DOHH2 (cell line): ENCODE data around the gene NPRL2.

Experiments used
- H3F3A ChIP-seq: fragments of 200-600 bp; sonication (generic), shearing (Covaris generic); 2 replicates; pipeline ENCODE4 v1.6.0; 2016; ENCODE audit warnings: antibody characterized with exemption, mild to moderate bottlenecking; ENCODE audit not compliant: control insufficient read depth, insufficient read depth
- H3K27ac ChIP-seq: fragments of 200-600 bp; sonication (generic); 2 replicates; pipeline ENCODE4 v1.5.1; 2014; ENCODE audit warnings: low read depth, mild to moderate bottlenecking, low read length, moderate library complexity
- H3K27me3 ChIP-seq: fragments of 200-600 bp; sonication (generic); 2 replicates; pipeline ENCODE4 v1.6.1; 2014; ENCODE audit warnings: mild to moderate bottlenecking, low read length, mixed read lengths; ENCODE audit not compliant: control insufficient read depth
- H3K36me3 ChIP-seq: fragments of 200-600 bp; sonication (generic); 2 replicates; pipeline ENCODE4 v1.6.1; 2014; ENCODE audit warnings: mild to moderate bottlenecking, low read length, moderate library complexity, mixed read lengths; ENCODE audit not compliant: control insufficient read depth
- H3K4me1 ChIP-seq: fragments of 200-600 bp; sonication (generic); 2 replicates; pipeline ENCODE4 v1.6.1; 2014; ENCODE audit warnings: mild to moderate bottlenecking, low read length, mixed read lengths; ENCODE audit not compliant: control insufficient read depth
- H3K4me2 ChIP-seq: fragments of 200-600 bp; sonication (generic); 2 replicates; pipeline ENCODE4 v1.6.0; 2014; ENCODE audit warnings: mild to moderate bottlenecking, low read length, moderate library complexity
- H3K4me3 ChIP-seq: fragments of 200-600 bp; sonication (generic); 2 replicates; pipeline ENCODE4 v1.5.1; 2014; ENCODE audit warnings: mild to moderate bottlenecking, low read length, mixed read lengths
- H3K79me2 ChIP-seq: fragments of 200-600 bp; sonication (generic); 2 replicates; pipeline ENCODE4 v1.6.1; 2014; ENCODE audit warnings: mild to moderate bottlenecking, low read length, mixed read lengths; ENCODE audit not compliant: control insufficient read depth
- H3K9me2 ChIP-seq: fragments of 200-600 bp; sonication (generic); replicated peaks from 2 replicates; pipeline ENCODE4 v1.6.1; 2014; ENCODE audit warnings: mild to moderate bottlenecking, low read length, mixed read lengths; ENCODE audit not compliant: control insufficient read depth
- H3K9me3 ChIP-seq: fragments of 200-600 bp; sonication (generic); 2 replicates; pipeline ENCODE4 v1.6.1; 2014; ENCODE audit warnings: antibody characterized with exemption, low read length, mixed read lengths; ENCODE audit not compliant: control insufficient read depth, insufficient read depth
- H4K20me1 ChIP-seq: fragments of 200-600 bp; sonication (generic); 2 replicates; pipeline ENCODE4 v1.6.0; 2014; ENCODE audit warnings: low read depth, mild to moderate bottlenecking, antibody characterized with exemption, low read length, moderate library complexity; ENCODE audit not compliant: control insufficient read depth, insufficient read depth
- CTCF ChIP-seq: fragments of 200-600 bp; sonication (generic); IDR thresholded peaks from one replicate; pipeline ENCODE4 v1.5.1; 2014; ENCODE audit warnings: antibody characterized with exemption, mild to moderate bottlenecking, low read depth, low read length; ENCODE audit not compliant: poor library complexity, severe bottlenecking
- EZH2phosphoT487 ChIP-seq: fragments of 200-600 bp; sonication (generic); IDR thresholded peaks from 2 replicates; pipeline ENCODE4 v1.6.1; 2017; ENCODE audit warnings: borderline replicate concordance, mild to moderate bottlenecking, antibody characterized with exemption, low read length, moderate library complexity, mixed read lengths

The NPRL2 gene

DNA sequence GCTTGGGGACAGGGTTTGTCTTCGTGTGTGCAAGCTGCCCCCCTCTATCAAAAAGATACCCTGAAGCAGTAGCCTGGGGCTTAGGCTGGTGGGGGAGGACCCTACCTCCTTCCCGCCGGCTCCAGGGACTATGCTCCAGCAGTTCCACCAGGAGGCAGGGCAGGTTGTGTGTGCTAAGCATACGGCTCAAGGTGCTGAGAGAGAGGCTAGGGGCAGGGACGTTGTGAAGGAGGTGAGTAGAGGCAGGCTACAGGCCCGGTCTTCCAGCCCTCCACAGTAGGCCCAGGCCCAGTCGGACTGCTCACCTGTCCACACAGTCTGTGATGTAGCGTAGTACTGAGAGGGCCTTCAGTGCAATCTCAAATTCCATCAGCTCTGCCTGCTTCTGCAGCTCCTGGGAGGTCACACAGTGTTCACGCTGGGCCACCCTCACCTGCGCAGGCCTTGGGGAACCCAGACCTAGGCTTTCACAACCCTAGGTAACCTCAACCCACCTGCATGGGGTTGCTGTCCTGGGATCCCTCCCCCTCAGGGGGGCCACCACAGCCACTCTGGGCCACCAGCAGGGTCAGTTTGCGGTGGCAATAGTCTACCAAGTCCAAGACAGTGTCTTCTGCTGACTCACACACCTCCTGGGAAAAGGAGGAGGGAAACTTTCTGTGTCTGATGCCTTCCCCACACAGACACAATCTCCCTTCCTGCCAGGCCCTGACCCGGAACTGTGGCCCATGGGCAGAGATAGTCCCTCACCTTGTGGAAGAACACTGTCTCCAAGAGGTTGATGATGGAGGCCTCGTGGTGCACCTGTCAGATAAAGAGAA lies 7.6 kb downstream of the NPRL2 start:
- H4K20me1 ChIP-seq = no peaks in the 10 kb centered on the region
- H3K27me3 ChIP-seq = no peaks in the 10 kb centered on the region
- TF ChIP-seq EZH2phosphoT487 (no peak), CTCF (no peak)
- no peaks in the 10 kb centered on the region for H3K9me2 ChIP-seq
- no peaks in the 10 kb centered on the region for H3K9me3 ChIP-seq
- peaks cover 20% of the 10 kb centered on the region for H3K36me3 ChIP-seq
- H3F3A ChIP-seq = peaks cover 14% of the 10 kb centered on the region
- H3K4me3 ChIP-seq = no peak overlapping the region
- H3K79me2 ChIP-seq = peaks cover 26% of the 10 kb centered on the region
- H3K4me2 ChIP-seq = no peak overlapping the region
- no peak overlapping the region for H3K27ac ChIP-seq
- H3K4me1 ChIP-seq = peaks cover 50% of the 10 kb centered on the region

GRCh38 chr3:50341996-50342650 lies 8.5 kb downstream of the NPRL2 start:
- TF ChIP-seq CTCF (no peak), EZH2phosphoT487 (no peak)
- Histone ChIP-seq H3F3A (peaks cover 14% of the 10 kb centered on the region), H3K4me3 (no peak overlapping the region; the same call in 1 of the 2 replicates), H3K27ac (no peak overlapping the region), H3K27me3 (no peaks in the 10 kb centered on the region), H3K4me2 (peak overlapping the region; percentile 98), H3K79me2 (peaks cover 33% of the 10 kb centered on the region), H3K36me3 (peaks cover 18% of the 10 kb centered on the region), H4K20me1 (no peaks in the 10 kb centered on the region), H3K9me3 (no peaks in the 10 kb centered on the region), H3K4me1 (peaks cover 50% of the 10 kb centered on the region), H3K9me2 (no peaks in the 10 kb centered on the region)

- Histone ChIP-seq H4K20me1 (0 out of 2 replicates have a peak, but pooled peaks cover 1% of the 10 kb centered on the region), H3F3A (peaks cover 14% of the 10 kb centered on the region), H3K27ac (peak overlapping the region; percentile 90), H3K36me3 (peaks cover 23% of the 10 kb centered on the region), H3K4me1 (peaks cover 50% of the 10 kb centered on the region), H3K4me2 (peak overlapping the region; percentile 98), H3K79me2 (peaks cover 39% of the 10 kb centered on the region), H3K4me3 (peak overlapping the region; percentile 83), H3K9me3 (no peaks in the 10 kb centered on the region), H3K9me2 (no peaks in the 10 kb centered on the region), H3K27me3 (no peaks in the 10 kb centered on the region)
- no peak for TF ChIP-seq EZH2phosphoT487
- no peak for TF ChIP-seq CTCF
Measured at GRCh38 chr3:50341537-50341936, 9.0 kb downstream of the NPRL2 start.
